HG03575 (cell line): ENCODE results near the gene LRRIQ3.
"Not testable (repeated sequence)": the region's sequence is repeated elsewhere in the genome, so short reads cannot be mapped to it uniquely, and the experiment has no call there.

Experiments
- ATAC-seq: cut with Tn5 transposase; IDR thresholded peaks from one replicate; pipeline ENCODE4 v1.9.1; 2021; ENCODE audit not compliant: unreplicated experiment, insufficient number of reproducible peaks, low FRiP score; ENCODE audit errors: extremely low read depth

Gene LRRIQ3

DNA sequence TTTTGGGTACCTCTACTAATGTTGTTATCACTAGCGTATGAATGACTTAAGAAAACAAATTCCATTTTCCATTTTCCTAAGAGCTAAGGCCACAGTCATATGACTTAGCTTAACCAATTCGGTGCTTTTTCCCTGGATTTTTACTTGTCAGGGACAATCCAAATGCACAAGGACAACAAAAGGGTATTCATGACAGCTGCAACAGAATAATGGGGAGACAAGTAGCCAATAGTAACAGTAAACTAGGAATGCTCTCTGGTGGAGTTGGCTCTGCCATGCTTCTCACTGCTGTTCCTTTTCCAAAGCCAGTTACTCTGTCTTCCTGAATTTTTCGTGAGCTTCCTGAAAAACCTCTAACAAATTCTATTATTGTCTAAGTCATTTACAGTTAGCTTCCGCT is 52.9 kb downstream of the LRRIQ3 start:
- ATAC-seq, result no peak

DNA sequence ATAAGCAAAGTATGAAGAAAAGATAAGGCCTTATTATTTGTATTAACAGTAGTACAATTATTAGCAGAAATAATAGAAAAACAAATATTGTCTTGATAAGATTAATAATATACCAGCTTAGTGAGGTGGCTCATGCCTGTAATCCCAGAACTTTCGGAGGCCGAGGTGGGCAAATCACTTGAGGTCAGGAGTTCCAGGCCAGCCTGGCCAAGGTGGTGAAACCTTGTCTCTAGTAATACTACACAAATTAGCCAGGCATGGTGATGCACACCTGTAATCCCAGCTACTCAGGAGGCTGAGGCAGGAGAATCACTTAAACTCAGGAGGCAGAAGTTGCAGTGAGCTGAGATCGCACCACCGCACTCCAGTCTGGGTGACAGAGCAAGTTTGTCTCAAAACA is 80.6 kb downstream of the LRRIQ3 start:
- not testable (repeated sequence) for ATAC-seq

DNA sequence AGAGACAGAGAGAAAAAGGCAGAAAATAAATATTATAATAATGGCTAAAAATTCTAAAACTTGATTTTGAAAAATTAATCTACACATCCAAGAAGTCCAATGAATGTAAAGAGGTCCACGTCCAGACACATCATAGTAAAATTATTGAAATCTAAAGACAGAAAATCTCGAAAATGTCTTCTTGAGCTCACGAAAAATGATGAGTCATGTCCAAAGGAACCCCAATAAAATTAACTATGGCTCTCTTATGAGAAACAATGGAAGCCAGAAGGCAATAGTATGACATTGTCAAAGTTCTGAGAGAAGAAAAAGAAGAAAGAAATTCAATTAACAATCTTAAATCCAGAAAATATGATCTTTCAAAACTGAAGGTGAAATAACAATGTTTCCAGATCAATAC is 84.6 kb downstream of the LRRIQ3 start:
- ATAC-seq, result no peak

DNA sequence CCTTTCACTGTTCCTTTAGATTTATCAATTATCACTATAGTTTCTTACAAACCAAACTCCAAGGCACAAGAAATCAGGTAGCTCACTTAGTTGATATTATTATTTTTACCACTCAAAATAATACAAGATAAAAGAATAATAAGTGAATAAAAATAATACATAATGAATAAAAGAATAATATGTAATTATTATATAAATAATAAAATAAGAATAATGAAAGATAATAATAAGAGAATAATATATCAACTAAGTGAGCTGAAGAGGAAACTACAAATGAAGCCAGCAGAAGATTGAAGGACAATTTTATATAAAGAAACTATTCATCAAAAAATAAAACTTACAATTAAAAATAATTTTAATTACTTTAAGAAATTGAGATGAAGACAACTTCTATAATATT is 90.6 kb downstream of the LRRIQ3 start:
- ATAC-seq, result no peak

DNA sequence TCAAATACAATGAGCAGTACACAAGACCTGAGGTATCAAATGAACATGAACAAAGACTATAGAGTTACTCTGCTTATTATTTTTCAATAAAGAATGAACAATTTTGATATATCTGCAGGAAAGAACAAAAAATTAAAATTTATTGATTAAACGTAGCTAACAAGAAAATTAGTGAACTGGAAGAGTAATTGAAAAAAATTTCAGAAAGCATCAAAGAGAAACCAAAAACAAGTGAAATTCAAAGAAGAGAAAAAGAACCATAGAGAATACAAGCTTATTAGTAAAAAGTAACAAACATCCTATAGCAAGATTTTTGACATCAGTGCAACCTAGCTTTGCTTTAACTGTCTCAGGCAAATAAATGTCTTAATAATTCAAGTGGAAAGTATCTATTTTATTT is 106.6 kb downstream of the LRRIQ3 start:
- no peak for ATAC-seq

GRCh38 chr1:74083128-74083527 is 114.8 kb downstream of the LRRIQ3 start:
- no peak for ATAC-seq

DNA sequence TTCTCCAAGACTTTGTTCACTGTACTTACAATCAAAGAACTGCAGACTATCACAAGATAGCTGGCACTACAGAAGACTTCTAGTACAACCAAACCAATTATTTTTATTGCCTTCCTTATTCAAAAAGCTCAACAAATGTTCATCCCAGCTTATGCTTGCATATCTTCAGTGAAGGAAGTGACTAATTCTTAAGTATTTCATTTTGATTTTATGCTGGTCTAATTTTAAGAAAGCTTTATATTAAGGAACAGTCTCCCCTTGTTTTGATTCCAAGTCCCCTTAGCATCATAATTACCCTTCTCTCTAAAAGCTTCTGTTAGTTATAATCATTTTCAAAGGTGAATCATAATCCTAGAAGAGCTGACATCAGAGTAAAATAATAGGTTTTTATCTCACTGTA is 132.9 kb downstream of the LRRIQ3 start:
- ATAC-seq, result no peak

DNA sequence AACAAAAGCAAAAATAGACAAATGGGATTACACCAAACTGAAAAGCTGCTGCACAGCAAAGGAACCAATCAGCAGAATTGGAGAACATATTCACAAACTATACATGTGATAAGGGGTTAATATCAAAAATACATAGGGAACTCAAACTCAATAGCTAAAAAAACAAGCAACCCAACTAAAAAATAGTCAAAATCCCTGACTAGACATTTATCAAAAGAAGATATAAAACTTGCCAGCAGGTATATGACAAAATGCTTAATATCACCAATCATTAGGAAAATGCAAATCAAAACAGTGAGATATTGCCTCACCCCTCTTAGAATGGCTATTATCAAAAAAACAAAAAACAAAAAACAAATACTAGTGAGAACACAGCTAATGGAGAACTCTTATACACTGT is 140.3 kb downstream of the LRRIQ3 start:
- no peak for ATAC-seq

DNA sequence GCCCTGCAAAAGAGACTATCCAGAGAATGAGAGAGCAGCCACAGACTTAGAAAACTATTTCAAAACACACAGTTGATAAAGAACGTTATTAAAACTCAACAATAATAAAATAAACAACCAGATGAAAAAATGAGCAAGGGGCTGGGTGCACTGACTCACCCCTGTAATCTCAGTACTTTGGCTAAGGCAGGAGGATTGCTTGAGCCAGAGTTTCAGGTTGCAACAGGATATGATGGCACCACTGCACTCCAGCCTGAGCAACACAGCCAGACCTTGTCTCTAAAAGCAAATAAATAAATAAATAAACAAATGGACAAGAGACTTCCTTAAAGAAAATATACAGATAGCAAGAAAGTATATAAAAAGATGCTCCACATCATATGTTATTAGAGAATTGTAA is 144.6 kb downstream of the LRRIQ3 start:
- no peak for ATAC-seq

DNA sequence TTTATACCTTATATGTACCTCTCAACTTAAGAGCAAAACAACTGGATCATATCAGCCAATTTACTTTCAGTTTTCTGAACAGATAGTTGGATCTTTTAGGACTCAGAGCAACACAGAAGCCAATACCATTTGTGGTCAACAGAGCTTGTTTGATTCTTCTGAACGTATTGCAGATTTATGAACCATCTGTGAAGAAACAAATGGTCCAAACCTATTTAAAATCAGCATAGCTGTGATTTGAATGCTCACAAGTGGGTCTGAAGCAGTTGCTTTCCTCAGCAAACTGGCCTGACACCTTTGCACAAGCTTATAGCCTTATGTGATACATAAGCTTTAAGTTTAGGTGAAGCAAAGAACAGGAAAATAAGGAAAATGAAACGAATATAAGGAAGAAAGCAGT is 147.6 kb downstream of the LRRIQ3 start:
- ATAC-seq, result no peak

DNA sequence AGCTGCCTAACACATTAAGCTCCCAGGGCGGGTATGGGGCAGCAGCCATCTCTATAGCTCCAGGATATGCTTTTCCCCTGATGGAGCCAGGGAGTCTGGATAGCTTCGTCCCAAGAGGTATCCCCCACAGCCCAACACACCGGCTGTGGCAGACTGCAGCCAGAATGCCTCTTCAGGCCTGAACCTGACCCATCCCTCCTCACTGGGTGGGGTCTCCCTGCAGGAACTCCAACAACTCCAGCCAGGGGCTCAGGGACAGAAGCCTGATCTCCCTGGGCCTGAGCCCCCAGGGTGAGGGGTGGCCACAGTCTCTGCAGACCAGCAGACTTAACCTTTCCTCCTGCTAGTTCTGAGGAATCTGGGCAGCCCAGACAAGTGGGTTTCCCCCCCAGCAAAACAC is 159.9 kb downstream of the LRRIQ3 start:
- no peak for ATAC-seq

DNA sequence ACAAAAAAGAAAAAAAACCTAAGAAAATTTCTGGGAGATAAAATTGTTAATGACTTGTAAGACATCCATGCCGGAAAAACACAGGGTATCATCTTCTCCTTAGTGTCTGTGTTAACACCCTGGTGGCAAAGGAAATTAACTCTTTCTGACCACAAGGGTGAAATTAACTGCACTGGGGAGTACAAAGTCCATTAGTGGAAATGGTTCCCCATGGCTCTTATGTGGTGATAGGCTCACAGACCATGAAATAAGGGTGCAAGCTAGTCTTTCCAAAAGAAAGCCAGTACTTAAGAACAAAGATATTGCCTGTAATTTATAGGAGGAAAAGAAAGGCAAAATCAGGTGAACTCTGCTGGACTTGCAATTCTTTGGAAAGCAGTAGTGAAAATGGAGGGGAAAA is 185.4 kb downstream of the LRRIQ3 start:
- ATAC-seq, result no peak

GRCh38 chr1:74011736-74012135 is 186.2 kb downstream of the LRRIQ3 start:
- no peak for ATAC-seq

DNA sequence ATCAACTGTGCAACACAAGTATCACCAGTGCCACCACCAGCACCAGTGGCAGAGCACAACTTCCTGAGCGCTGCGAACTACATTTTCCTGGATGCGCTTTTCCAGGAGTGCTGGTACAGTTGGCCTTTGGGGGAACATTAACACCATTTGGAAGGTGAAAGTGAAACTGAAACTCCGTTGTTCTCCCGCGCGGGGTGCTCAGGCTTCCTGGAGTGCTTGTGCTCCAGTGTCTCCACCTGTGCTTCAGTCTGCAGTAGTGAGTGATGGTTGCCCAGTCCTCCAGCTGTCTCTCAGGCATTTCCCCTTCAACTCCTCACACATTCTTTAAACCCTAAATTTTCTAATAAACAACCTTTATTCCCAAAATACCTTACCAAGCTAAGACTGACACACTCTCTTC is 187.8 kb downstream of the LRRIQ3 start:
- no peak for ATAC-seq

- ATAC-seq, result no peak
Measured at GRCh38 chr1:74005533-74005932, 192.4 kb downstream of the LRRIQ3 start.

GRCh38 chr1:74003806-74004205 is 194.2 kb downstream of the LRRIQ3 start:
- no peak for ATAC-seq

- ATAC-seq, result peak; percentile 58
Measured at GRCh38 chr1:73998348-73998959, 199.5 kb downstream of the LRRIQ3 start.

- no peak for ATAC-seq
Measured at GRCh38 chr1:73980324-73981040, 217.5 kb downstream of the LRRIQ3 start.

DNA sequence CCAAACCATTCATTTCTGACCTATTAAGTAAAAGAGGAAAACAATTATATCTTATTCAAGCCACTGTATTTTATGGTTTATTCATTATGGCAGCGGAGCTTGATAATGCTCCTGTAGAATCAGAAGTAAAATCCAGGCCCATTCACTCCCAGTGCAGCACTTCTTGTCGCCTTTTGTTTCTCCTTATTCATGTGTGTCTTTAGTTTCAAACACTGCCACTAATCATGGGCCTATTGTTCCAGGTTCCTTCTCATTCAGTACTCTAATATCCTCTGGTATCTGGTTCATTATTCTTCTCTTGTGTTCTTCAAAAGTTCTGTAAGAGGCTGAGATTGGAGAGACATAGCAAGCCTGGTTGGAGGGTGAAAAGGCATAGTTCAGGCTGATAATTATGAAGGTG is 218.3 kb downstream of the LRRIQ3 start:
- ATAC-seq, result no peak

DNA sequence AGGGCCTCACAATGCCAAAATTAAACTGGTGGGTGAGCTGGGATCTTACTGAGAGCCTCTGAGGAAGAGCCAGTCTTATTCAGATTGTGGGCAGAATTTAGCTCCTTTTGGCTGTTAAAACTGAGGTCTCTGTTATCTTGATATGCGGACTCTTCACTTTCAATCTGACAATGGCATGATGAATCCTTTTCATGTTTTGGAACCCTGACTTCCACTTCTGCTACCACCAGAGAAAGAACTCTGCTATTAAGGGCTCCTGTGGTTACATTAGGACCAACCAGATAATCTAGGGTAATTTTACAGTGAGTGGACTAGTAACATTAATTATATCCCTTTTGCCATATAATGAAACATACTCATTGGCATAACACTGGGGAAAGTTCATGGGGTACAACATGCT is 219.0 kb downstream of the LRRIQ3 start:
- ATAC-seq, result no peak
